NT2/D1 (cell line): ENCODE measurements around the gene LOXHD1.

Experiments
- DNase-seq: peaks from one replicate; pipeline ENCODE4 v3.0.0-alpha.2; 2011; ENCODE audit warnings: low read depth, low spot score
- H3K27me3 ChIP-seq: 2 replicates; pipeline ENCODE4 v1.6.0; 2011; ENCODE audit warnings: mild to moderate bottlenecking; ENCODE audit not compliant: insufficient read length, insufficient read depth
- H3K36me3 ChIP-seq: 2 replicates; pipeline ENCODE4 v1.6.1; 2011; ENCODE audit warnings: mild to moderate bottlenecking, low read length, mixed read lengths; ENCODE audit not compliant: insufficient read depth, insufficient read length
- H3K4me1 ChIP-seq: 2 replicates; pipeline ENCODE4 v1.5.1; 2011; ENCODE audit not compliant: insufficient read depth, insufficient read length
- H3K4me3 ChIP-seq: 2 replicates; pipeline ENCODE4 v1.5.1; 2011; ENCODE audit warnings: low read depth; ENCODE audit not compliant: insufficient read length
- H3K9ac ChIP-seq: 2 replicates; pipeline ENCODE4 v1.6.0; 2011; ENCODE audit warnings: low read depth; ENCODE audit not compliant: insufficient read length
- H3K9me3 ChIP-seq: 2 replicates; pipeline ENCODE4 v1.5.1; 2011; ENCODE audit warnings: mild to moderate bottlenecking, low read length; ENCODE audit not compliant: insufficient read depth
- SUZ12 ChIP-seq: IDR thresholded peaks from 2 replicates; pipeline ENCODE4 v1.6.1; 2011; ENCODE audit not compliant: insufficient read length, insufficient read depth; ENCODE audit errors: extremely low read depth
- YY1 ChIP-seq: IDR thresholded peaks from 2 replicates; pipeline ENCODE4 v1.6.1; 2011; ENCODE audit not compliant: insufficient read length, insufficient read depth
- ZNF274 ChIP-seq: IDR thresholded peaks from 2 replicates; pipeline ENCODE4 v1.6.1; 2011; ENCODE audit warnings: mild to moderate bottlenecking, low read depth, low read length

The LOXHD1 gene

DNA sequence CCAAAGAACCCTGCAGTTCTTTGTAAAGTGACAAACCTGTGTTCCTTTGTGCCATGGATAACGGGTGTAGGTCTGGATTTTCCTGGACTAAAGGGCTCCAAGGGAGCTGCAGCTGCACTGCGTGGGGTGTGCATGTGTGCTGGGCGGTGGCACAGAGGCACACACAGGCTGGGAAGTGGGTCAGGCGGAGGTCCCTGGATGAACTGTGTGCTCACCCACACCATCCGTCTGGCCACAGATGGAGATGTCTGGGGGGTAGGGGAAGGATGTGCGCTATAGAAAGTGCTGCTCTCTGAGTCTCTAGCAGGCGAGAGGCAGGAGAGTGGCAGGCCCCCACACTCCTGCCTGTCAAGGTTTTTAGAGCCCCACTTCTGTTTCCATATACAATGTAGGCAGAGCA is 137.2 kb downstream of the LOXHD1 start:
- Histone ChIP-seq H3K4me1 (no peaks in the 10 kb centered on the region), H3K9ac (no peak overlapping the region), H3K4me3 (no peak overlapping the region), H3K27me3 (no peaks in the 10 kb centered on the region), H3K36me3 (no peaks in the 10 kb centered on the region), H3K9me3 (no peaks in the 10 kb centered on the region)
- TF ChIP-seq SUZ12 (no peak), ZNF274 (no peak), YY1 (no peak)
- DNase-seq = no peak

DNA sequence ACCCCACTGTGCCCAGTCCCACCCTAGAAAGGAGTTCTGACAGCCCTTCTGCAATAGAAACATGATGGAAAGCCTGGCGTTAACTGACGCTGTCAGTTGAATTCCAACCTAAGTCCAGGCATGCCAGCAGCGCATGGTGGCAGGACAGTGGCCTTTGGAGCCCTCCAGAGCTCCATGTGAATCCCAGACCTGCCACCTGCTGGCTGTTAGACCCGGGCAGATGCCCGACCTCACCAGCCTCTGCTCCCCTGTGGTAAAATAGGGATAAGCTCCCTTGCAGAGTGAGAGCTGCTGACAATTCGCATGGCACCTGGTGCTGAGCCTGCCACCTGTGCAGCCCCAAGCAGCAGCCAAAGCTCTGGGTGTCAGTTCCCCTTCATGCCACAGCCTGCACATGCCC is 138.6 kb downstream of the LOXHD1 start:
- no peaks in the 10 kb centered on the region; the same call in 1 of the 2 replicates for H3K9me3 ChIP-seq
- DNase-seq = no peak
- TF ChIP-seq ZNF274 (no peak), SUZ12 (no peak)

DNA sequence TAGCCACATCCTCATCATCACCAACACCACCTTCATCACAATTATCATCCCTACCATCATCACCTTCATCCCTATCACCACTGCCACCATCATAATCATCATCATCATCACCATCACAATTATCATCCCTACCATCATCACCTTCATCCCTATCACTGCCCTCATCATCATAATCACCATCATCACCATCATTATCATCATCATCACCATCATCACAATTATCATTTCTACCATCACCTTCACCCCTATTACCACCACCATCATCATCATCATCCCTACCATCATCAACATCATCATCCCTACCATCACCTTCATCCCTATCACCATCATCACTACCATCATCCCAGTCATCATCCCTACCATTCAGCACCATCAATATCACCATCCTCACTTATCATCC is 140.5 kb downstream of the LOXHD1 start:
- H3K27me3 ChIP-seq = no peaks in the 10 kb centered on the region
- H3K4me1 ChIP-seq = no peaks in the 10 kb centered on the region
- no peaks in the 10 kb centered on the region; the same call in 1 of the 2 replicates for H3K9me3 ChIP-seq
- no peak for TF ChIP-seq SUZ12
- TF ChIP-seq YY1 = no peak
- no peak for TF ChIP-seq ZNF274
- no peak overlapping the region for H3K4me3 ChIP-seq
- no peaks in the 10 kb centered on the region for H3K36me3 ChIP-seq
- no peak overlapping the region for H3K9ac ChIP-seq
- DNase-seq = no peak

More for the DNA sequence above, 138.6 kb downstream of the LOXHD1 start:
- H3K27me3 ChIP-seq = no peaks in the 10 kb centered on the region
- no peak overlapping the region for H3K4me3 ChIP-seq
- H3K36me3 ChIP-seq = no peaks in the 10 kb centered on the region
- no peaks in the 10 kb centered on the region for H3K4me1 ChIP-seq
- no peak overlapping the region for H3K9ac ChIP-seq

DNA sequence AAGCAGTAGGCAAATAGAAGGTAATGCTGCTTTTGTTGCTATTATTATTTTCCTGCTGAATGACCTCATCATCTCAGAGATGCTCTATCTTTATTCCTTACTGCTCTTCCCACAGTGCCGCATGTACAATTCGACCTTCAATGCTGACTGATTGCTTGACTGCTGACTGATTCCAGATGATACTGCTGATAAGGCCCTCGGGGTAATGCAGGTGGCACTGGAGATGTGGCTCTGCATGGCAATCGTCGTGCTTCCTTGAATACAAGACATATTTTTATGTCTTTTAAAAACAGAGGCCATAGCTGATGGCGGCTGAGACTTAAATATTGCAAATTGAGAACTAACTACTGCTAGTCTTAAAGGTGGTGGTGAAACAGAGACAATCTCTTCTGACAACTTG is 146.6 kb downstream of the LOXHD1 start:
- H3K4me1 ChIP-seq = no peaks in the 10 kb centered on the region
- H3K4me3 ChIP-seq = no peak overlapping the region
- TF ChIP-seq SUZ12 = no peak
- TF ChIP-seq ZNF274 = no peak
- no peak for TF ChIP-seq YY1
- no peak overlapping the region for H3K9ac ChIP-seq
- H3K9me3 ChIP-seq = no peaks in the 10 kb centered on the region; the same call in 1 of the 2 replicates
- no peaks in the 10 kb centered on the region for H3K27me3 ChIP-seq
- H3K36me3 ChIP-seq = no peaks in the 10 kb centered on the region
- DNase-seq = no peak

DNA sequence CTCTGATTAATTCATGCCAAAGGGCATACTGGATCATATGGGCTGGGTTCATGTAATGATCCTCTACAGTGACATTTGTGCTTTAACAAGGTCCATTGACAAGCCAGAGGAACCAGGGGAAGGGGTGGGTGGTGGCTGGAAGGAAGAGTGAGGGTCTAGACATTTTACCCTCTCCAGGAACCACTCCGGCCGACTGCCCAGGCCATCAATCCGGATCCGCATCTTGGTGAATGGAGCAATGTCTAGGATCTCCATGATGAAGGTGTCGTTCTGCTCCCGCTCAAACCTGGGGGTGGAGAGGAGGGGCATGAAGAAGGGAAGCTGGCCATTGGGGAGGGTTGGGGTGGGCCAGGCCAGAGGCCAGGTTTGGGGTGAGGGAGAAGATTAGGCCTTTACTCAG is 147.5 kb downstream of the LOXHD1 start:
- H3K4me3 ChIP-seq = no peak overlapping the region
- H3K4me1 ChIP-seq = no peaks in the 10 kb centered on the region
- DNase-seq = no peak
- no peaks in the 10 kb centered on the region for H3K36me3 ChIP-seq
- H3K27me3 ChIP-seq = no peaks in the 10 kb centered on the region
- no peak overlapping the region for H3K9ac ChIP-seq
- TF ChIP-seq ZNF274 (no peak), SUZ12 (no peak), YY1 (no peak)
- H3K9me3 ChIP-seq = no peaks in the 10 kb centered on the region; the same call in 1 of the 2 replicates

DNA sequence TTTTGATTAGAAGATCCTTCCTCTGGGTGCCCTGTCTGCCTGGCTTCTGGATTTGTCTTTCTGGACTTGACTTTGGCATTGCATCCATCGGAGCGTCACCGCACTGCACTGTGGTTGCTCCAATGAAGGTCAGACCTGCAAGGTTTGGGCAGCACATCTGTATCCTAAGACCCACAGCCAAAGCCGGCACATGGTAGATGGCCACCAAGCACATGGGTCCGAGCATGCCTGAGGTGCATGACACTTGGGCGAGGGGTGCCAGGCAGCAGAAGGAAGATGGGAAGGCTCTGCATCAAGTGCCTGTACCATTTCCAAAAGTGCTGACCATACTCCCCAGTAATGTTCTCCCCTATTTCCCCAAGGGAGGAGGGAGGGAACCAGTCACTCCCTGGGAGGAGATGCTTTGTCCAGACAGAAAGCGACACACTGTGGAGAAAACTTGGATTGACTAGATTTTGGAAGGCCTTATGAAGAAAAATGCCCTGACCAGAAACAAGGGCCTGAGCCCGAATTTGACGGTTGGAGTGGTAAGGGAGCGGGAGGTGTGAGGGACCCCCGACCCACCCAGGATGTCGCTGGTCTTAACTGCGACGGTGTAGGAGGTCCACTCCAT is 149.9 kb downstream of the LOXHD1 start:
- H3K4me3 ChIP-seq = no peak overlapping the region
- DNase-seq = no peak
- no peaks in the 10 kb centered on the region for H3K36me3 ChIP-seq
- no peaks in the 10 kb centered on the region for H3K4me1 ChIP-seq
- H3K27me3 ChIP-seq = no peaks in the 10 kb centered on the region
- TF ChIP-seq ZNF274 (no peak), SUZ12 (no peak), YY1 (no peak)
- H3K9me3 ChIP-seq = no peaks in the 10 kb centered on the region
- no peak overlapping the region for H3K9ac ChIP-seq

DNA sequence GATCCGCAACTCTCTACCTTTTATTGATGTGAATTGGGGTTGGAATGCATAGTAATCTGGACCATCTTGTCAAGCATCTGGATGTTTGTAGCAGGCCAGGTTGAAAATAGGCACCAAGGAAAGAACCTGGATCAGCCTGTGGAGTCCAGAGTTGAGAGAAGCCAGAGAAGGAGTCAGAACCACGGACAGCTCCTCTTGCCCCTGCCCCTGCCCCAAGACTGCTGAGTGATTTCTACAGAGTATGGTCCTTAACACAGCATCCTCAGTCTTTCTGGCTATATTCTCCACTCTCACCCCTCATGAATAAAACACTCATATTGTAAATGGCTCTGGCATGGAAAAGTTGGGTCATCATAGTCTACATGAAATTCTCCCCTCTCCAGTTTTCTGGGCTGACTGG is 154.6 kb downstream of the LOXHD1 start:
- H3K36me3 ChIP-seq = no peaks in the 10 kb centered on the region
- no peaks in the 10 kb centered on the region for H3K9me3 ChIP-seq
- peaks cover 36% of the 10 kb centered on the region for H3K27me3 ChIP-seq
- H3K4me1 ChIP-seq = no peaks in the 10 kb centered on the region
- TF ChIP-seq ZNF274 = no peak
- no peak for TF ChIP-seq YY1
- no peak for TF ChIP-seq SUZ12
- no peak overlapping the region for H3K4me3 ChIP-seq
- H3K9ac ChIP-seq = no peak overlapping the region
- peak; percentile 30 for DNase-seq

DNA sequence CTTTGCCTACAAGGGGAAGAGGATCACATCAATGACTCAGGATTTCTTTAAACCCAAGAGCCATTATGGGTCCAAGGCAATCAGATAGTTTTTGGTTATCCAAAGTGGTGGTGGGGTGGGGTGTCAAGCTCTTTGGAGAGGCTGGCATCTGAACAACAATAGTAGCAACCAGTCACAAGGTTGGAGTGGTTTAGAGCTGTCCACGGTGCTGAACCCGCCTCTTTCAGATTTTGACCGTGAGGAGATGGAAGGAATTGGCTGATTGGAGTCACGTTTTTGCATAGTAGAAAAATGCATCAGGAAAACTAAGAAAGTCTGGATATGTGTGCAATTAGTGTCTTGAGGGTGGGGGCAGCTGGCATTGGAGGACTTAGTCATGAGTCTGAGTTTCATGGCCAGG is 159.9 kb downstream of the LOXHD1 start:
- H3K36me3 ChIP-seq = no peaks in the 10 kb centered on the region
- H3K9me3 ChIP-seq = no peaks in the 10 kb centered on the region
- peak; percentile 30 for DNase-seq
- H3K27me3 ChIP-seq = peaks cover 36% of the 10 kb centered on the region
- H3K4me1 ChIP-seq = no peaks in the 10 kb centered on the region
- TF ChIP-seq YY1 (no peak), ZNF274 (no peak), SUZ12 (no peak)
- no peak overlapping the region for H3K4me3 ChIP-seq
- H3K9ac ChIP-seq = no peak overlapping the region
